GM20000 (cell line): ENCODE data around the gene ITSN2.

Source experiments
- DNase-seq: peaks from one replicate; pipeline ENCODE4 v3.0.0; 2012; ENCODE audit warnings: low spot score
- CTCF ChIP-seq: IDR thresholded peaks from 2 replicates; pipeline ENCODE4 v1.5.1; 2012; ENCODE audit warnings: mild to moderate bottlenecking, control low read depth; ENCODE audit errors: extremely low read depth, missing control alignments

The ITSN2 gene

GRCh38 chr2:24191156-24191555 is 169.2 kb downstream of the ITSN2 start:
- DNase-seq, result no peak
- TF ChIP-seq CTCF, result no peak

- no peak for TF ChIP-seq CTCF
- DNase-seq, result no peak
Observed at GRCh38 chr2:24190503-24190902, 169.8 kb downstream of the ITSN2 start.

GRCh38 chr2:24189551-24189950 is 170.8 kb downstream of the ITSN2 start:
- TF ChIP-seq CTCF, result no peak
- no peak for DNase-seq

- no peak for TF ChIP-seq CTCF
- DNase-seq, result no peak
Observed at GRCh38 chr2:24183366-24184069, 176.8 kb downstream of the ITSN2 start.

GRCh38 chr2:24182507-24182906 is 177.8 kb downstream of the ITSN2 start:
- DNase-seq, result no peak
- no peak for TF ChIP-seq CTCF

- no peak for DNase-seq
- TF ChIP-seq CTCF, result no peak
Observed at GRCh38 chr2:24181849-24182248, 178.5 kb downstream of the ITSN2 start.

GRCh38 chr2:24179683-24180082 is 180.7 kb downstream of the ITSN2 start:
- TF ChIP-seq CTCF, result no peak
- no peak for DNase-seq
